NCI-H187 treated with DMSO at 0.1 percent for 48 hours (cell line): ENCODE results near the gene IL1R1.

Experiments
- DNase-seq: peaks from one replicate; lab custom pipeline; 2025; lab: John Stamatoyannopoulos, UW

IL1R1 gene

DNA sequence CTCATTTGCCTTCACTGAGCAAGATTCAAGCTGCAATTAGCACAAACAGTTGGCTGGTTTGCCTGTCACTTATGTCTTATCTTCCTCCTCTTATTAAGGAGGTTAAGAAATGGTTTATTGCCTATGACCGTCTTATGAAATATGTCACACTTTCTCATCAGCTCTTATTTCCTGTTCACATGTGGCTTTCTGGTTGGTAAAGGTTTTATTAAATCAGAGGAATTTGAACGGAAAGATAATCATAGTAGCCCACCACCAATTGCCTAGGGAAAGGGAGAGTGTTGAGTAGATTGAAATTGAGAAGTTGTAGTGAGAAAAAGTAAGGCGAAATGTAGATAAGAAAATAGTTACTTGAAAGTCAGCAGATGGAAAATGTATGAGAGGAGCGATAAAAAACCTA, 4.2 kb upstream of the IL1R1 start:
- no peak for DNase-seq

DNA sequence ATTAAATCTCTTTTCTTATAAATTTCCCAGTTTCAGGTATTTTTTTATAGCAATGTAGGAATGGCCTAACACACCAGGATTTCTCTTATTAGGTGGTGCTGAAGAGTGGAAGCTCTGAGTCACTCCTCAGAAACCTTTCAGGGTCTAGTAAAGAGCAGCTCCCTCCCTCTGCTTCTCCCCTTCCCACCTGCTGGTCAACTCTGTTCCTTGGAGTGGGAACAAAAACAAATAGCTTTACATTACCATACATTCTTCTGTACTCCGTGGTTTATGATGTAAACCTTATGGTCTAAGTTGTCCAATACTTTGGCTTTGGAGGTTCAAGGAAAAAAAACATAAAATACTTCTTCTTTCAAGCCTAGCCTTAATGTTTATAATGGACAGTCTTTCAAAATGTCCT, 2.7 kb upstream of the IL1R1 start:
- DNase-seq = no peak

DNA sequence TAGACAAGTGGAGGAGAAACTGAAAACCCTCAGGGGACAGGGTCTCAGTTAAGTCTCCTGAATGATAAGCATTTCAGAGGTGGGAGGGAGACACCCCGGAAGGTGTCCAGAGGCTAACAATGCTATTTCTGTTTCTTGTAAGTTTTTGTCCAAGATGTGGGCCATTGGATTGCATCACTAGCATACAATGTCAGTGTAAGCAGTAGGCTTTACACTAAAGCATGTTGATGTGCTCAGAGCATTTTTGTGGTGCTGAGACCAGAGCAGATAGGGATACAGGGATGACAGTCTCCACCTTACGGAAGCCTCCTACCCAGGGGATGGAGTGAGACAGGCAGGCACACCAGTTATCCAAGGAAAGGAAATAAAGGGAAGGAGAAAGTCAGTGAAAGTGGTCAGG, 2.2 kb upstream of the IL1R1 start:
- no peak for DNase-seq

DNA sequence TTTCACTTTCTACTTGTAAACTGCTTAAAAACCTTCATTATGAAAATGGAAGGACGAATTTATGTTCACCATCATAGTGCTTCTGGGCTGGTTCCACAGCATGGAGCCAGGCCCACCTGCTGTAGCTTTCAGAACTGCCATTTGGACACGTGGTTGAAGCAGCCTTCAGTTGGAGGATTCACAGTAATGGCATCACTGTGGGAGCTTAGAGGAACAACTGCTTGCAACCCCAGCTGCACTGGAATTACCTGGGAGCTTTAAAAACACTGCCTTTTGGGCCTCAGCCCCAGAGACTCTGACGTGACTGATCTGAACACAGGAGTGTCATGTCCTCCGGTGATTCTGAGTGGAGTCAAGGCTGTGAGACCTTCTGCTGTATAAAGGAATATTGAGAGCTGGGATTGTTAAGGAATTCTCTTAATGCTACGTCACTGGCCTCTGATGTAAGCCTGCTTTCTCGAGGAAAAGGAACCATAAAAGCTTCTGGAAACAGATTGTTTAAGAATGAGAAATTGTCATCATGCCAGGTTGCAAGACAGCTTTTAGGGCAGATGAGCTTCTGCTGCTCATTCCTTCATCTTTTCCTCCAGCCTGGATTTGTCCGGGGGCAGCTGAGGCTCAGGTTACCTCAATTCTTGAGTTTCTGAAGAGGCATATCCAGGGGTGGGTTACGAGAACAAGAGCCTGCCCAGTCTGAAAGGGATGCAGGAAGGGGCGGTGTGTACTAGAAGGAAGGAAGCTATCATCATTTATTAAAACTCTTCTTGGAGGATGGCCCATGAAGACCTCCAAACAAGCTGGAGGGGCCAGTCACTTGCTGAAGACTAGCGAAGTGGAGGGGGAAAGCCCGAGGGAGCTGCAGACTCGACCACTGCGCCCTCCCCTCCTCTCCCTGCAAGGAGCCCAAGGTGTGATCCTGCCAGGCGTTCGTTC, 1.3 kb upstream of the IL1R1 start:
- no peak for DNase-seq

DNA sequence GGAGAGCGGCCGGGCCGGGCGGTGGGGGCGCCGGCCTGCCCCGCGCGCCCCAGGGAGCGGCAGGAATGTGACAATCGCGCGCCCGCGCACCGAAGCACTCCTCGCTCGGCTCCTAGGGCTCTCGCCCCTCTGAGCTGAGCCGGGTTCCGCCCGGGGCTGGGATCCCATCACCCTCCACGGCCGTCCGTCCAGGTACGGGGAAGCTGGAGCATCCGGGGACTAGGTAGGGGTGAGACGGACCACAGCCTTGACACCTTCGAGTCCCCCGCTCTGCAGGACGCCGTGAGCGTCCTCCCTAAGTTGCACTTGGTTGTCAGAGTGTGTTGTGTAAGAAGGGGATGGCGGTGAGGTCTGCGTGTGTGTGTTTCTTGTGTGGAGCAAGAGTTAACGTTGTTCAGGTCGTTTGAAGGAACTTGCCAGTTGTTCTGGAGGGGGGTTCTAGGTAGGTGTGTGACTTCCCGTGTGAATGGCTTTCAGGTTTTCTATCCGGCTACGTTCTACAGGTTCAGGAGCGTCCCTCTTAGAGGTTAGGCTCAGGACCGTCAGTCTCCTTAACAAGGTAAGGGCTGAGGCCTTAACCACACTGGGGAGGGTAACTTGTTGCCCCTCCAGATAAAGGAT, 393 bp downstream of the IL1R1 start:
- no peak for DNase-seq

DNA sequence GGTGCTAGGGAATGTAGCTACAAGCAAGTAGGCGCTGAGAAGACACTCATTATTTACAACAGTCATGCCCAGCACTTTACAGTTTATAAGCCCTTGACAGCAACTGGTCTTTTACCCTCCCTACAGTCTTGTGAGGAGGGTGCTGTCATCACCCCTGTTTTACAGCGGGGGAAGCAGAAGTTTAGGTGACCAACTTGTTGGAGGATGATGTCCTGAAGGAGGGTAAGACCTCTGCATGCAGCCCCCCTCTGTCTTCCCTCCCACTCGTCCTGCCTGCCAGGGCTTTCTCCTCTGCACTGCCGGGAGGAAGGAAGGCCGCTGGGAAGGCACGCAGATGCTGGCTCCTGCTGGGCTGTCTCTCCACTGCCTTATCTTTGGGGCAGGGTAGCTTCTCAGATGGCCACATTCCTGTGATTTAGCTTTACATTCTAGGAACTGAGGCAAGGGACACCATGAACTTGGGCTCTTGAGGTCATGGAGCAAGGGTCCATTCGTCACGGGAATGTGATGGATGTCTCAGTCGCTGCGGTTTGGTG, 972 bp downstream of the IL1R1 start:
- DNase-seq = no peak

DNA sequence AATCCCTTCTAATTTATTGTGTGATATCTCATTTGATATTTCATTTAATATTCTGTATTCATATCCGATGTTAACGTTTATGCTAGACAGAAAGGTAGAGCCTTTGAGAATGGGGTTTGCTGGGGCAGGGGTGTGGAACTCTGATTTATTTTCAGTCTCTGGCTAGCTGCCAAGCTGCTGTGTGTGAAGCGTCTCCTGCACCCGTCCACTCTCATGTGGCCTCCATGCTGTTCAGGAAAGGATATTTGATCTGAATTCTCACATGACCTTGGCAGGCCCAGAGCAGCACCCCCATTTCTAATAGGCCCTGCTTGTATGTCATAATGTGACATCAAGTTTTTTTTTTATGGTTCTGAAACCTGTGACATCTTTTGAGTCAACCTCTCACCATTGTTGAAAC, 1.6 kb downstream of the IL1R1 start:
- no peak for DNase-seq

DNA sequence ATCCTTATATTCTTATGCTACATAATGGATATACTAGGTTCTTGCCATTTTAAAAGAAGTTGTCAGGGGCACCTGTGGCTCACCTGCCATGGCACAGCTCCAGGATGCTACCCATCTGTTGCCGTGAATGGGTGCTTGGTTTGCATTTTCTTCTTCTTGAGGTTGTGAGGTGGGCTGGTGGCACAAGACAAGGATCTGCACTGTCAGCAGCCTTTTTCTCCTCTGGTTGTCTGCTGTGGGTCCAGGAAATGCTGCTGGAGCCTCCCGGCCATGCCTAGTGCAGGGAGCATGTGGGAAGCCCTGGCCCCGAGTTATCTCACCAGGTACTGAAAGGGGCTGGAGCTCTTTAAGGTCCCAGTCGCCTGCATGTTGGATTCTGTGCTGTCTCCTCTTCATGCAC, 2.6 kb downstream of the IL1R1 start:
- no peak for DNase-seq

DNA sequence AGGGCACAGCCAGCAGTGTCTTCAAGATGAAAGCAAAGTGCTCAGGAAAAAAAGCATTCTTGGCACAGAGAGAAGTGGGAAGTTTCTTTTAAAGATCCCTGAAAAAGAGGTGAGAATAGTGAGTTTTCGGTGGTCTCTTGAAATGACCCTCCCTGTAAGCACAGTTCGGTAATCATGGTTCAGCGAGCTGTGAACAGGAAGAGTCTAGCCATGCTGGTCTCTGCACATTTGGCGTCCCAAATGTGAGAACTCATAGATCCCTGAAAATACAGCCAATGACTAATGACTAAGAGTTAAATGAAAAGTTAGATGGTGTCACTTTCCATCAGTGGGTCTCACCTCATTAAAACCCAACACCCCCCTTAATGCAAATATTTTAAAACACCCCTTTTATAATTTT, 3.4 kb downstream of the IL1R1 start:
- no peak for DNase-seq

DNA sequence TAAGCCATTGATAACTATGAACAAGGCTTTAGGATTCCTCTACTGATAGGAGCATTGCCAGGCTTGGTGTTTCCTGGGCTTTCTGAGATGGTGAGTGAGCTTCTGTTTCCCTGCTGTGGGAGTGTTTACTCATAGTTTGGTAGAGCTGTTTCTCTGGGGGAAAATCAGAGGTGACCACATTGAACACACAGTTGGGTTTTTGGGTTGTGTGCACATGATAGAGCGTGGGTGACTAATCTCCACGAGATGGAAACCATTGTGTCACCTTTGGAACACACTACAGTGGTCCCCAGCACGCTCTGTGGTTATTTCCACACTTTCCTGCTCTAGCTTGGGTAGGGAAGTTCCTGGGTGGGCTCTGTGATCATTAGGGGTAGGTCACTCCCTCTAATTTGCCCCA, 5.4 kb downstream of the IL1R1 start:
- DNase-seq = no peak

DNA sequence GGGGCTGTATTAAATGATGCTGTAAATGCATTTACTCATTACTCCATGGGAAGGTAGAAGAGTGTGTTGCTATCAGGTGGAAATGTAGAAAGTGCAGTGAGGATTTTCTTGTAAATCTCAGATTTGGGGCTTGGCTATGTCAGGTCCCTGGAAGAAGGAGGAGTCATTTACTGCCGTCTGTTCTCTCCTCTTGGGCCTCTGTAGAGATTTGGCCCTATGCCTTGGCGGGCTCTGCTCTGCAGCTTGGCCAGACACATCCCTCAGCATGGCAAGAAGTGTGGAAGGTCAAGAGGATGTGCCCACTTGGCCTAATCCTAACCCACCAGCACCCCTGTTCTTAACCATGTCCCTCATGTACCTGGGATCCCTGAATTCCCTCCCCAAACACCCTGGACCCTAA, 6.7 kb downstream of the IL1R1 start:
- DNase-seq = no peak

DNA sequence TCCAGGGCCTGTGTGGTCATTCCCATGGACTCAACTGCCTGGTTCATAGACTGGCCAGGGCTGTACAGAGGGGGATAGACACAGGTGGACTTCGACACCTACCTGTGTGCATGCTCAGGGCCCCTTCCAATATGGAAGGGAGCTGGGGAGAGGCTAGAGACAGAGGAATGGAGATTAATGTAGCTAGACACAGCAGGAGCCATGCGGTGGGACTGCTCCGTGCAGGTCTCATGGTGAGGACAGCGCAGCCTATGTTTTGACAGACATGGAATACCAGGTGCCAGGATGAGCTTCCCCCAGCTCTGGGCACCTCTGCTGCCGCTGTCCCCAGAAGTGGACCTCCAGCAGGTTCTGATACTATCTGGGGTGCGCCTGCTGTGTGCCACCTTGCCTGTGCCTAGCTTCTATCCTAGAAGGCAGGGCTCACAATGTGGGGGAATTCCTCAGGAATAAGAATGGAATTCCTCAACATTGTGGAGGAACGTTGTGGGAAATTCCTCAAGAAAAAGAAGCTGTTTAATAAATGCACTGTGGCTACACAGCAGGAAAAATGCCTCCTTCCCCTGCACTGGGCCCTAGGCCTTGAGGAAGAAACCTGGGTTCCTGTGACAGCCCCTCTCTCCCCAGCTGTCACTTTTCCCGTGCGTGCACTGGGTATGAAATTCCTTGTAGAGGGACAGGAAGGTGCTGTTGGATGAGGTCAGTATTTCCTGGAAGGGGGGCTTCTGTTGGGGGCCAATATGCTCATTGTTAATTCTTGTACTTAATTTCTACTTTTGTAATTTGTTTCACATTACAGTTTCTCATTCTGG, 7.3 kb downstream of the IL1R1 start:
- DNase-seq = no peak

DNA sequence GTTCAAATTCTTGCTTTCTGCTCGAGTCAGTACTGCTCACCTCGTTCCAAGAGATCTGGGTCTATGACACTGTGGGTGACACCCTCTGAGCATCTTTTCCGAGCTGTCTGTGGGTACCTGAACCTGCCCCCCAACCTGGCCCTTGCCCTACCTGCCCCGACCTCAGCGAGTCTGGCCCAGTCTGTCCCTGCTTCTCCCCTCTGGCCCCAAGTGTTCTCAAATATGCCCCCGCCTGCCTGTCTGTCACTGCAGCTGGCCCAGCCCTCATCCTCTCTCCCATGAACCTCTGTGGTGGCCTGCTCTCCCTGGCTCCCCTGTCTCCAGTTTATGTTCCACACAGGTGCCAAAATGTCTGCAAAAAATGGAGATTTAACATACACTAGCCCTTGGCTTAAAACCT, 11.8 kb downstream of the IL1R1 start:
- no peak for DNase-seq

DNA sequence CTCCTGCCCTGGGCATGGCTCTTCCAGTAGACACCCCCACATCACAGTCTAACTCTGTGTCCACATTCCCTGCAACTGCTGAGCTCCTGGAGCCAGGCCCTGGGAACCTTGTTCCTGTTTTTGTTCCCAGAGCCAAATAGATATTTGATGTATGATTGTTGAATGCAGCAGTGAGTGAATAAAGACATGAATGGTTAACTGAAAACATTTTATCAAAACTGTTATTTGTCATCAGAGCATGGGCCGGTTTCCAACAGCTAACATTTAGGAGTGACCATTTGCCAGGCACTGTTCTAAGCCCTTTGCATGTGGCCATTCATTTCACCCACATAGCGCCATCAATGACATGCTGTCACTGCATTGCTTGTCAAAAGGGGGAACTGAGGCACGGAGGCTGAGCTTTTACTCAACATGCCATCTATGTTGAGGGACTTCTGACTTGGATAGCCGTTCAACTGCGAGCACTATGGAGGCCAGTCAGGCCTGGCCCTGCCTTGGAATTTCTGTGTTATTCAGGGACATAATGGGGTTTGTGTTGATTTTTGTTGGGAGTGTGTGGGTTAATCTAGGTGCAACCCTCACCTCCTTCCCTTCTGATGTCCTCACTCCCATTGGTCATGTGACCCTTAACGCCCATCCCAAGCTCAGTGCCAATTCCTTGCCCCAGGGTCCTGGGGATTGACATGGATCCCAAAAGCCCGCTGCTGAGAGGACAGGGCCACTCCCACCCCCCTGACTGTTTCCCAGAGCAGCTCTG, 12.6 kb downstream of the IL1R1 start:
- no peak for DNase-seq

DNA sequence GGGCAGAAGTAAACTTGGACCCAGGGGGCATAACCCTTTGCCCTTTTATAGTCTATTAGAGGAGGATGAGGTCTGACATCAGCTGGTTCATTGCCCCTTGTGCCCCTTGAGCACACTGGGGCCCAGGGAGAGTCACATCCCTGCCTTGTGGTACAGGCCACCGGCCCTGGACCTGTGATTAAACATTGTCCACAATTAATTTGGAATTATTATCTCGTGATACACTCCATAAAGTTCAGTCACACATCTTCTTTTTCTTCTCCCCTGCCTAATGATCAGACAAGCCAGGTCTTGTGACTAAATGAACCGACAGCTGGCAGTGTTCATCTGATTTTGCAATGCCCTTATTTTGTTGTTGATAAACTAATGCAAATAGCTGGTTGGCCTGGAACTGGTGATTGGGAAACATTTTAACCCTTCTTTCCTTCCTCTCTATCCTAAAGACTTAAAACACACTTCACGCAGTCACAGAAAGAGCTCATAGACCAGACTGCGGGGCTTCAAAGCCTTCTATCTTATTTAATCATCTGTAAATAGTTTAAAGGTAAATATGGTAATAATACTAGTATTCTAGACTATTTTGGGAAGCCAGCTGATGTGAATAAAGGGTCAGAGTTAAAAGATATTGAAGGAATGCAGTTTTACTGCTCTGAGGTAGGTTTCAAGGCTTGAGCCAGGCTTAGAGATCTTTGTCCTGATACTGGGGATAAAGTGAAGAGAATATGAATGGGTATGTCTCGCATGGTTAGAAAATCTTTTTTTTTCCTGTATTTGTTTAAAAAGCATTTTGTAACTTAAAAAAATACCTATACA, 13.4 kb downstream of the IL1R1 start:
- no peak for DNase-seq

DNA sequence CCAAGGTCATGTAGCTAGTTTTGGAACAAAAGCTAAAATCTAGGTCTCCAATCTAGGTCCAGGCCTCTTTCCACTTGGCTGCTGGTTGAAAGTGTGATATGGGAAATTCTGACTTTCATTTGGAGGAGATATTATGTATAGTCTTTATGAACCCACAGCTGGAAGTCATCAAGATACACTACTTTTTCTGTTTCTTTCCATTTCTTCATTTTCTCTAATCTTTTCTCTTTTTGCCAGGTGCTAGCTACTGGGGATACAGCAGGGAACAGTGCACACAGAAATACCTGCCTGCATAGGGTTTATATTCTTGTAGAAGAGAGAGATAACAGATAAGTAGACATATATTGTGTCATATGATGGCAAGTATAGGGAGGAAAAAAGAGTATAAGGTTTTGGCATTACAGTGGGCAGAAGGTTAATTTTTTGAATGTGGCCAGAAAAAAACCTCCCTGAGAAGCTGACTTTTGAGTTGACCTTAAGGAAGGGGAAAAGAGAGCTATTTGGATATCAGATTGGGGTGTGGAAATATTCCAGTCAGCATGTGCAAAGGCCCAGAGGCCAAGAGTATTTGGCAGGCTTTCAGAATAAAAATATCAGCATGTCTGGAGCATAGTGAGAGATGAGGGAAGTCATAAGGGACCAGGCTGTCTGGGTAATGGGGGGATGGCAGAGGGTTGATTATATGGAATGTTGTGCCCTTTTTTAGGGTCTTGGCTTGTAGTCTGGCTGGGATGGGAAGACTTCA, 15.6 kb downstream of the IL1R1 start:
- no peak for DNase-seq

DNA sequence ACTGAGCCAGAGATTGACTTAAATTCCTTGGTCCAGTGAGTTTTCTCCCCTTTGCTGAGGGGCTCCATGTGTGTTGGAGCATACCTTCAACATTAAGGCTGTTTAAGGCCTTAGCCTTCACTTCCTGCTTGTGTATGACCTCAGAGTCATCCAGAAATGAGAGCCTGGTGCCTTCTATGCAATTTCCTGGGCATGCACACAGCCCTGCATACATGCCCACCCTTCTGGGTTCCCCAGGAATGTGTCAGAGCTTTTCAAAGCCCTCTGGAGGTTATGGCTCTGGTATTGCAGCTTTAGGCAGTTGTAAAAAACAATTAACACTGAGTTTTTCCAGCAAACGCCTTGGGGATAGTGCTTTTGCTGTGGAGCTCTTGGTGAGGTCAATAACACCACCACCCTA, 16.7 kb downstream of the IL1R1 start:
- DNase-seq = no peak

DNA sequence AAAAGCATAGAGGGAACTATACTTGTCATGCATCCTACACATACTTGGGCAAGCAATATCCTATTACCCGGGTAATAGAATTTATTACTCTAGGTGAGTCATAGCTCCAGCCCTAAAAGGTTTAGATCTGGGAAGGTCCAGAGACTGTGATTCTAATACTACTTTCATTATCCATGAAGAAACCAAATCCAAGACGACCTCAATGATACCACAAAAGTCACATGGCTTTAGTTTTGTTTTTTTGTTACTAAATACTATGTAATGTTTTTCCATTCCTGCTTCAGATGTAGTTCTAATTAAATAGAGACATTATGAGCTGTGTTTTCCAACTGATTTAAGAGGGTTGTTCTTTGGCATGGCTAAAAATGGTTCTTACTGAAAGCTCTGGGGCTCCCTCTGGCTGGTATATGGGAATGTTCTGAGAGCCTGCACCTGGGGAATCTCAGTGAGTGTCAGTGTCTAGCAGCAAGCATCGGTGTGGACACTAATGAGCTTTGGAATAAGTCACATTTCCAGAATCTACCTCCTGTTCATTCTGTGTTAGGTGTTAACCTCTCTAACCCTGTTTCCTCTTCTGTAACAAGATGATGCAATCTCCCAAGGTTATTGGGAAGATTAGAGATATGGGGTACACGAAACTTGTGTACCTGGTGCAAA, 23.8 kb downstream of the IL1R1 start:
- no peak for DNase-seq

DNA sequence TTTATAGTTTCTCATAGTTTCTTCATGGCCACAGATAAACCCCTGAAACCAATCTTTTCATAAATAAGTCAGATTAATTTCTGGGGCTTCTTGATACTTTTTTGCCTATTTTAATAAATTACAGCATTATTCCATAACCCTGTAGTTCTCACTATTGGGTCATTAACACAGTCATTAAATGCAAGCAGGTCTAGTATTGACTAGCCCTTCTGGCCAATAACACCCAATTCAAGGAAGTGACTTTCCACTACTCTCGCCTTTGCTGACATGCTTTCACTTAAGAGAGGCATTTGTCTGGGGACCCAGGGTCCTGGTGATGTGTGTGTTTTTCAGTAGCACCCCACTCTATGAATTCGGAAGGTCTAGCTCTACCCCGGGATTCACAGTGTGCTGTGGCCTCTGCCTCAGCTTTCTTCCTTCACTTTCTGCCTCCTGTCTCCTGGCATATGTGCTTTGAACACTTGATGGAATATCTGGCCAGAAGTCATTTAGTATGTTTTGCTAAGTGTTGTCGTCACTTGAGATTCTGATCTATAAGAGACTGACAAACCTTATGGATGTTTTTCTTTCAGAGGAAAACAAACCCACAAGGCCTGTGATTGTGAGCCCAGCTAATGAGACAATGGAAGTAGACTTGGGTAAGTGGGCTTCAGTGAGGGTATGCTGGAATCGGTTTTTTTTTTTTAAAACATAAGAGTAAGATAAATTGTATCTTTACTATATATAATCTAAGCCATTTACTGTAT, 25.7 kb downstream of the IL1R1 start:
- no peak for DNase-seq
